ENCODE results near the gene A2M. TPM values are rescaled to one million over a fixed set of nuclear protein-coding genes. Genes with fewer than 3 reads are reported as not detected.

A2M gene
- polyA plus RNA-seq, 6 donors from 2014 or later = 0.48 TPM; not detected in 5

DNA sequence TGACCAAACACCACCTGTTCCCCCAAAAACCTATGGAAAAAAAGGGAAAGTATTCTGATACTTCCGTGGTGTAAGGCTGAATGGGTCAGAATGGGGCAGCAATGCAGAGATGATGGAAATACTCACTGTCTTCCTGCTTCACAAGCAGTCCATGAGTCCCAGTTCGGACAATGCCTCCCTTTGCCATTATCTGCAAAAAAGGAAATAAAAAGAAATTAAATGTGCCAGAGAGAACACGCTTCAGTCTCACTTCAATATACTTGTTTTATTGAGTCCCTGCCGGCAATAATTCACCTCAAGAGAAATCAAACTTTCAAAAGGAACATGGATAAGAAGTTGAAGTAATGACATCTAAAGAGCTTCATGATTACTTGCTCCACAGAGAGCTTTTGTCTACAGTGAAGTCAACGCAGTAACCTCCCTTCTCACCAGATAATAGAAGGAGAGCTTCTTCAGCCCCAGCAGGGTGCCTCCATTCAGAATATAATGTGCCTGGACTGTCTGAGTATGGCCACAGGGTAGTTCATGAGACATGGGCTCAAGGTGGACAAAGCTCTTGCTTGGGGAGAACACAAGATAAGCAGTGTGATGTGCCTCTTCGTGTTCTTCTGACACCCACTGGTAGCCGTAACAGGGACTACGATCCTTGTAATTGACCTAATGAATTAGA lies 14.6 kb downstream of the A2M start:
- Mint-ChIP-seq H3K4me3 (no peak overlapping the region), H3K4me1 (no peaks in the 10 kb centered on the region), H3K27me3 (no peaks in the 10 kb centered on the region), H3K27ac (no peak overlapping the region), H3K9me3 (no peaks in the 10 kb centered on the region), H3K36me3 (no peaks in the 10 kb centered on the region)
- ATAC-seq (ENCODE audit: low read depth in 2 of 2) (no peak), DNase-seq (no peak)

DNA sequence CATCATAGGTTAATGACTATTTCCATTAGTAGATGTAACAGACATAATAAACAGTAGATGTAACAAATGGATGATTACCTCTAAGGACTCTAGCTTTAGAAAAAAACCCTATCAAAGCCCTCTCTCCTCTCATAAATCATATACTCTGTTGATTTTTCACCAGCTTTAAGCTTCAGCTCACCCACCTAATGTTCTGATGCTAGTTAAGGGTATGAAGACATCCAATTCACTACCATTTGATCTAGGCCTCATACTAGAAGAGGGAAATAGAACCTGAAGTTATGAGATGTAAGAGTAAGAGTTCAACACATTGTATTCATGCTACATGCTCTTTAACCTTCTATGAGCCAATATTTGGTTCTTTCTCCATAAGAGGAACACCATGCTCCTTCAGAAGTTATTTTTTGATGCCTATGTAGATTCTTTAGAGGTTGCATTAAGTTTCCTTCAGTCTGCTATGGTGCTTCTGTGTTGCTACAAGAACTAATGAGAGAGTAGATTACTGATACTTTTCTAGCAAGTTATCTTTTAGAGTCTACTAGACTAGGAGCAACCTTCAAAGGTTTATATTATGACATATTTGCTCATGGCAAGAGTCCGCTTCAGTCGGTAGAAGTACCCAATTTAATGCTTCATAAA lies 16.0 kb downstream of the A2M start:
- Mint-ChIP-seq H3K36me3 (no peaks in the 10 kb centered on the region), H3K9me3 (no peaks in the 10 kb centered on the region), H3K27ac (no peak overlapping the region), H3K4me3 (no peak overlapping the region), H3K27me3 (no peaks in the 10 kb centered on the region), H3K4me1 (no peaks in the 10 kb centered on the region)
- ATAC-seq (ENCODE audit: low read depth in 2 of 2) = no peak
- DNase-seq = no peak

DNA sequence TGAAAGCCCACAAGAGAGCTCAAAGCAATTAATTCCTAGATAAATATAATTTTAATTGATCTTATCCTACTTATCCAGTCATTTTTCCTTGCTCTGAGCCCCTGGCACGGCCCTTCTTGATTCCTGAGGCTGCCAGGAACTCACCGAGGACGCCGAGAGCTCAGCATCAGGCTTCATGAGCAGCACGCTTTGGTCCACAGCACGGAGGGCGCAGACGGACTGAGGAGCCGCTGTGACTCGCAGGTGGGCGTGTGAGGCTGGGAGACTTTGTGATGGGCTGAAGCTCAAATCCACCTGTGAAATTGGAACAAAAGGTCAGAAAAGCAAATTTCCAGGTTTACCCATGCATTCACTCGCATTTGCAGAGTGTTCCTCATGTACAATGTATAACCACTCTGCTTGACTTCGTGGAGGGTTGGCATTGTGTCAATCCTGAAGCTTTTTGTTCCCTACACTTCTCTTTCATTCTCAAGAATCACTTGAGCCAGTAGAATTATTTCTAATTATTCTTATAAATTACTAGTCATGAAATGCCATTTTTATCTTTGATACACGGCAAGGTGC lies 17.2 kb downstream of the A2M start:
- Mint-ChIP-seq H3K27ac (no peak overlapping the region), H3K4me3 (no peak overlapping the region), H3K9me3 (no peaks in the 10 kb centered on the region), H3K36me3 (no peaks in the 10 kb centered on the region), H3K4me1 (no peaks in the 10 kb centered on the region), H3K27me3 (no peaks in the 10 kb centered on the region)
- DNase-seq (no peak), ATAC-seq (ENCODE audit: low read depth in 2 of 2) (no peak)

DNA sequence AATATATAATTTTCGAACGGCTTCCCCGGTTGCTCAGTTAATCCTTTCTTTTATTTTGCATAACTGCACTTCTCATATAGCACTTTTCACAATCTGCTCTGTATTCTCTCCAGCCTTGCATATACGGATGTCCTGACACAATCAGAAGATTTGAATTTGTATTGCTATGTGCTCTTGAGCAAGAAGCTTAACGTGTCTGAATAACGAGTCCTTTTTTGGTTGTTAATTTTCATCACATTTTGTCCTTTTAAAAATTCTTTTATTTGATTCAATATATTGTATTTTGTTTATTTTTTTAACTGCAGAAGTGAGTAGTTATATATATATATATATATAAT lies 17.6 kb downstream of the A2M start:
- Mint-ChIP-seq H3K4me1 (no peaks in the 10 kb centered on the region), H3K9me3 (no peaks in the 10 kb centered on the region), H3K36me3 (no peaks in the 10 kb centered on the region), H3K27ac (no peak overlapping the region), H3K27me3 (no peaks in the 10 kb centered on the region), H3K4me3 (no peak overlapping the region)
- no peak for ATAC-seq (ENCODE audit: low read depth in 2 of 2)
- DNase-seq = no peak

DNA sequence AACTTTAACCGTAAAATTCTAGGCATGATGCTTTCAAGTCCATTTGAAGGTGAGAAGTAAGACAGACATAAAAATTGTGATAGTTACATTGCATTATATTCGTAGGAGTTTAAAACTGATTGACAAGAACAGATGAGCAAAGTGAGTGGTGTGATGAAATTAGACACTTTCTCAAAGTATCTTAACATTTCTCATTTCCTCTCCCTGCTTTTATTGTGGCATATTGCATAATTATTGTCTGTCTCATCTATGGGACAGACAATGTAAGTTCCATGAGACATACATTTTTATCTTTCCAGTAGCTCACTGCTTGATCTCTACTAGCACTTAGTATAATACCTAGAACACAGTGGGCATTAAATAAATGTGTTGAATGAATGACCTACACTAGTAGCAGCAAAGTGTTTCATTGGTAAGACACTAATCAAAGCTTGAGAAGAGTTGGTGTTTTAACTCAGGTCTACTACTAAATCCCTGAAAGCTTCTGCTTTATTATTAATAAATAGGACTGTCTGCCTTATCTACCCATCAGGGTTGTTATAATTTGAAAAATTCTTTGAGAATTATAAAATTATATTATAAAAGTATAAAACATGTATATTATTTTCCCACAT lies 19.0 kb downstream of the A2M start:
- DNase-seq = no peak
- H3K36me3 Mint-ChIP-seq = no peaks in the 10 kb centered on the region
- no peak for ATAC-seq (ENCODE audit: low read depth in 2 of 2)
- H3K9me3 Mint-ChIP-seq = no peaks in the 10 kb centered on the region
- H3K27ac Mint-ChIP-seq = no peak overlapping the region
- no peaks in the 10 kb centered on the region for H3K27me3 Mint-ChIP-seq
- no peaks in the 10 kb centered on the region for H3K4me1 Mint-ChIP-seq
- no peak overlapping the region for H3K4me3 Mint-ChIP-seq

DNA sequence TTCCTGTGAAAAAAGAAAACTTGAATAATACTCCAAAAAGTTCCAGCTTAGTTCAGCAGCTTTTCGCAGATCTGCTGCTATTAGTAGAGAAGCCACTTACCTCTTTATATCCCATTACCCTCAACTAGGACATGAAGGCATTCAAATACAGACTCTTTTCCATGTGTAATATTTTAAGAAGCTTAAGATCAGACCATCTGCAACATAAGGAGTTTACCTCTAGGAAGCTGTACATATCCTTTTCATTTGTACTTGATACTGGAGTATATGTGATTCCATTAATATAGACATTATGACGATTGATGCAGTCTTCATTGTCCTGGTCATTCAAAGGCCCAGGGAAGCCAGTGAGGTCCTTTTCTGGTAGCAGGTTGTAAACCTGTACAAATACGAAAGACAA lies 20.4 kb downstream of the A2M start:
- ATAC-seq (ENCODE audit: low read depth in 2 of 2) (no peak), DNase-seq (no peak)
- no peaks in the 10 kb centered on the region for H3K4me1 Mint-ChIP-seq
- no peaks in the 10 kb centered on the region for H3K9me3 Mint-ChIP-seq
- no peaks in the 10 kb centered on the region for H3K27me3 Mint-ChIP-seq
- H3K4me3 Mint-ChIP-seq = no peak overlapping the region
- no peak overlapping the region for H3K27ac Mint-ChIP-seq
- no peaks in the 10 kb centered on the region for H3K36me3 Mint-ChIP-seq

DNA sequence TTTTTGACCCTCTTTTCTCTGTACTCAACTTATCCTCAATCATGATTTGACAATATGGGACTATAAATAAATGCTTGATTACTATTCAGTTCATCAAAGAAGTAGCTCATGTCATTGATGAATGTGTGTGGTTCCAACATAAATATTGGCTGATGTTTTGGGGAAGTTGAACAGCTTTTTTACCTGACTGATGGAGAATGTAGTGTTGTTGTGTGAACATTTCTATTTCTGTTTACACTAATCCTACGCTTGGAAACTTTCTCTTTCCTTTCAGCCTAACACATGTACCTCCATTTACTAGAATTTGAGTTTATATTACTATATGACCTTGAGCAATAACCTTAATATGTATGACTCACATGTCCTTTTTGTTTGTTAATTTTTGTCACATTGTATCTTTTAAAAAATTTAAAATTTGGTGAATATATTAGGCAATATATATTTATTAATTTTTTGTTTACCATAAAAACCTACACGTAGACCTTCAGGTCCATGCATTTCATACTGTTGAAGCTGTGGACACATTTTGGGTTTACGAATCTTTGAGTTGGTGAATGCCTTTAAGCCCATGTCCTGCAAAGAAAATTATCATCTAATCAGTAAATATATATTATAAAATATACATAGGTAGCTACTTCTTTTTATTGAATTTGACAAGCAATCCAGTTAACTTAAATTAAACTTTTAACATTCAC lies 21.1 kb downstream of the A2M start:
- no peaks in the 10 kb centered on the region for H3K27me3 Mint-ChIP-seq
- no peak for DNase-seq
- ATAC-seq (ENCODE audit: low read depth in 2 of 2) = no peak
- H3K9me3 Mint-ChIP-seq = no peaks in the 10 kb centered on the region
- H3K36me3 Mint-ChIP-seq = no peaks in the 10 kb centered on the region
- H3K27ac Mint-ChIP-seq = no peak overlapping the region
- no peaks in the 10 kb centered on the region for H3K4me1 Mint-ChIP-seq
- no peak overlapping the region for H3K4me3 Mint-ChIP-seq

DNA sequence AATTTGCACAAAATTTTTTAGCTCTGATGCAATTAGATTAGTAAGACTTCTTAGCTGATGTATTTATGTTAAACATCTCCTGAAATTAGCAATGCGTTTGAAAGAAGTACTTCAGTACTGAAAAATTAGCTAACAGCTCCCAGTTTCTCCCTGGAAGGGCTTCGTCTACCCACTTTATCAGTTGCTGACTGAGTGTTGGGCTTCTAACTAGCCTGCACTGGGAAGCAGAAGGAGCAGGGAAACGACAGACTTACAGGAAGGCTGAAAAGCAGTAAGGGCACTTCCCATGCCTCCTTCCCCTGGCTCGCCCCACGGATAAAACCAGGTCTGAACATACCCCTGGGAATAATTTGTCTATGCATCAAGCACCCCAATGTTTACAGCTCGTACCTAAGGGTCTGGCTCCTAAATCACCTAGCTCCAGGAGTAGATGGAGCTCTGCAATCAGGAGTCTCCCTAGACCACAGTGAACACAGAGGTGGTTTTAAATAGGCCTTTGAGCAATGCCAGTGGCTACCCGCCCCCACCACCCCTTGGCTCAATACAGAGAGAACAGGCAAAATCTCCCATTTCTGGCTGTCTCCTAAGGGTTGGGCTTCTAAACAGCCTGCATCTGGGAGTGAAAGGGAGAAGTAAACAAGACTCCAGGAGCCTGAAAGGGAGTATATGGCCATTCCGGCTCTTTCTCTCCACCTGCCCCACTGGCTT lies 23.7 kb downstream of the A2M start:
- Mint-ChIP-seq H3K4me3 (no peak overlapping the region), H3K27me3 (no peaks in the 10 kb centered on the region), H3K4me1 (no peaks in the 10 kb centered on the region), H3K9me3 (peaks cover 0 to 3% (median 0%) of the 10 kb centered on the region in 7 donors), H3K27ac (no peak overlapping the region), H3K36me3 (no peaks in the 10 kb centered on the region)
- ATAC-seq (ENCODE audit: low read depth in 2 of 2) (no peak), DNase-seq (no peak)

DNA sequence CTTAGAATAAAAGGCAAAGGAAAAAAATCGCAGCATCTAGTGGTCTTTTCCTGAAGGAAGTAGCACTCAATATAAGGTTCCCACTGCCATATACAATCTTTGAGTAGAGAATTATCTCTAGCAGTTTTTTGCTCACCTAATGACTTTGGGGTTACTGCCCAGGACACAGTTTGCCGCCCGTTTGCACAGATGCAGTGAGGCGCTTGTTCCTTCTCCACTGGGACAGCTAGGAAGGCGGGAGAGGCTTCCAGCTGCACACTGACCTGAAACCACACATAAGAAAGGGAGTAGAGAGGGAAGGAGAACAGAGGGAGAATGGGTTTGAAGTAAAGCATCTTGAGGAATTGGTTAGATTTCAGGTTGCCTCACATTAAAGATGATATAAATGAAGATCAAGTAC lies 25.5 kb downstream of the A2M start:
- DNase-seq = no peak
- no peak overlapping the region for H3K27ac Mint-ChIP-seq
- peaks cover 0 to 20% (median 6%) of the 10 kb centered on the region in 7 donors for H3K9me3 Mint-ChIP-seq
- no peaks in the 10 kb centered on the region for H3K4me1 Mint-ChIP-seq
- no peak for ATAC-seq (ENCODE audit: low read depth in 2 of 2)
- no peaks in the 10 kb centered on the region for H3K36me3 Mint-ChIP-seq
- no peaks in the 10 kb centered on the region for H3K27me3 Mint-ChIP-seq
- no peak overlapping the region for H3K4me3 Mint-ChIP-seq

DNA sequence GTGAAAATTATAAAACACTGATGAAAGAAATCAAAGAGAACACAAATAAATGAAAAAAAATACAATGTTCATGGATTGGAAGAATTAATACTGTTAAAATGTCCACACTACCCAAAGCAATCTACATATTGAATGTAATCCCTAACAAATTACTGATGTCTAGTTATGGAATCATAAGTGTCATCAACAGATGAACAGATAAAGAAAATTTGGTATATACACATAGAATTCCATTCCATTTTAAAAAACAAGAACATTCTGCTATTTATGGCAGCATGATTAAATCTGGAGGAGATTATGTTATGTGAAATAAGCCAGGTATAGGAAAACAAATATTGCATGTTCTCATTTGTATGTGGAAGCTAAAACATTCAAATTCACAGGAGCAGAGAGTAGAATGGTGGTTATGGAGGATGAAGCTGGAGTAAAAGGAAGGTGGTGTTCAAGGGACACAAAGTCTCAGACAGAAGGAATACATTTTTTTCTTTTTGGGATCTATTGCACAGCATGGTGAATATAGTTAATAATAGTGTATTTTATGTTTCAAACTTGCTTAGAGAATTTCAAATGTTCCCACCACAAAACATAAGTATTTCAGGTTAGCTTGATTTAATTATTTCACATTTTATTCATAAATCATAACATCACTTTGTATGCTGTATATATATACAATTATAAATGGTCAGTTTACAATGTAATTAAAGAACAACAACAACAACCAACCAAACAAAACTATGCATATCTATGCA lies 28.5 kb downstream of the A2M start:
- Mint-ChIP-seq H3K27me3 (no peaks in the 10 kb centered on the region), H3K9me3 (peaks cover 12 to 49% (median 28%) of the 10 kb centered on the region in 7 donors), H3K36me3 (peaks cover 0 to 17% of the 10 kb centered on the region in 2 donors), H3K27ac (no peak overlapping the region), H3K4me1 (peaks cover 0 to 5% (median 0%) of the 10 kb centered on the region in 3 donors), H3K4me3 (no peak overlapping the region)
- DNase-seq (no peak), ATAC-seq (ENCODE audit: low read depth in 2 of 2) (no peak)

DNA sequence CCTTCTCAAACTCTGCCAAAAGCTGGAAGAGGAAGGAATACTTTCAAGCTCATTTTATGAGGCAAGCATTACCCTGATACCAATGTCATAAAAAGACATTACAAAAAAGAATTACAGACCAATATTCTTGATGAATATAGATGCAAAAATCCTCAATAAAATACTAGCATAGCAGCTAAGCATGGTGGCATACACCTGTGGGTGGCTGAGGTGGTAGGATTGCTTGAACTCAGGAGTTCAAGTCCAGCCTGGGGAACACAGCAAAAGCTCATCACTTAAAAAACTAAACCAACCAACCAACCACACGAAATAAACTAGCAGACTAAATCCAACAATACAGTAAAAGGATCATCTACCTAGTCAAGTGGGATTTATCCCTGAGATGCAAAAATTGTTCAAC lies 29.6 kb downstream of the A2M start:
- ATAC-seq (ENCODE audit: low read depth in 2 of 2) (no peak), DNase-seq (no peak)
- peaks cover 14 to 57% (median 36%) of the 10 kb centered on the region in 7 donors for H3K9me3 Mint-ChIP-seq
- H3K4me1 Mint-ChIP-seq = peaks cover 0 to 5% (median 0%) of the 10 kb centered on the region in 3 donors
- H3K27ac Mint-ChIP-seq = no peak overlapping the region
- H3K27me3 Mint-ChIP-seq = no peaks in the 10 kb centered on the region
- no peak overlapping the region for H3K4me3 Mint-ChIP-seq
- H3K36me3 Mint-ChIP-seq = peaks cover 0 to 24% of the 10 kb centered on the region in 2 donors

DNA sequence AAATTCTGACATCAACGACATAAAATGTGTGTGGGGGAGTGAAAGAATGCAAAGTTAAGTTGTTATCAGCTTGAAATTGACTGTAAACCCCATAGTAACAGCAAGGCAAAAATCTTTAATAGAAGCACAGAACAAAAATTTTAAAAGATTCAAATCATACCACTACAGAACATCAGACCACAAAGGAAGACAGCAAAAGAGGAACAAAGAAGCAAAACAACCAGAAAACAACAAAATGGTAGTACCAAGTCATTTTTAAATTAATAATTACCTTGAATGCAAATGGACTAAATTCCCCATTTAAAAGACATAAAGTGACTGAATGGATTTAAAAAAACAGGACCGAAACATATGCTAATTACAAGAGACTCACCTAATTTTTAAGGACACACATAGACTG lies 31.3 kb downstream of the A2M start:
- no peak overlapping the region for H3K4me3 Mint-ChIP-seq
- DNase-seq (no peak), ATAC-seq (ENCODE audit: low read depth in 2 of 2) (no peak)
- H3K27ac Mint-ChIP-seq = no peak overlapping the region
- H3K36me3 Mint-ChIP-seq = peaks cover 0 to 24% of the 10 kb centered on the region in 2 donors
- peaks cover 16 to 61% (median 36%) of the 10 kb centered on the region in 7 donors for H3K9me3 Mint-ChIP-seq
- H3K4me1 Mint-ChIP-seq = peaks cover 0 to 5% (median 0%) of the 10 kb centered on the region in 3 donors
- peaks cover 0 to 4% (median 0%) of the 10 kb centered on the region in 3 donors for H3K27me3 Mint-ChIP-seq

Data from naive B cell (primary cell).